ENCODE results near the gene ZBTB7C.

- no peak for TF ChIP-seq CTCF (conservative IDR thresholded peaks at IDR 0.05 in 1 of 2, IDR thresholded peaks at IDR 0.05 in 1 of 2; ENCODE audit: extremely low read depth in 1 of 2, insufficient read depth in 1 of 2, low read depth in 1 of 2, low read length in 2 of 2)
- TF ChIP-seq EZH2 (IDR thresholded peaks at IDR 0.05; ENCODE audit: borderline replicate concordance, low read length) = no peak
Observed at GRCh38 chr18:48127606-48128005, 281.6 kb downstream of the ZBTB7C start.

All from mammary epithelial cell (primary cell).